NCI-H2107 treated with DMSO at 0.1 percent for 48 hours (cell line): ENCODE data around the gene LMOD1.
"Not testable (repeated sequence)": the region's sequence is repeated elsewhere in the genome, so short reads cannot be mapped to it uniquely, and the experiment has no call there.

Experiments used
- DNase-seq: peaks from one replicate; lab custom pipeline; 2025; ENCODE audit not compliant: unreplicated experiment; lab: John Stamatoyannopoulos, UW

The LMOD1 gene

DNA sequence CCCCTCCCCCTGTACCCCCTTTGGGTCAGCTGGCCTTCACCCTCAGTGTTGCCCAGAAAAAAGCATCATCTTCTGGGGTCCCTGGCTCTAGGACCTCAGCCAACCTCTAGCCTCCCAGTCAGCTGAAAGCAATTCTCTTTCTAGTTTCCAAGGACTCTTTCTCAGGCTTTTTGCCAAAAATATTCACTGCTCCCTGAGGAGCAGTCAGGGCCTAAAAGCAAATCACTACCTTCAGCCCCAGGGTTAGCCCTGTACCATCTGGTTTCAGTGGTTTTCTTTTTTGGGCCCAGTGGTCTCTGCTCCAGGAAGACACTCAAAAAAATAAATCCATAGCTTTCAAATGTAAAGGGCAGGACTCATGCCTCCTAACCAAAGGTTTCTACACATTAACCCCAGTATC, 3.1 kb upstream of the LMOD1 start:
- DNase-seq = no peak

DNA sequence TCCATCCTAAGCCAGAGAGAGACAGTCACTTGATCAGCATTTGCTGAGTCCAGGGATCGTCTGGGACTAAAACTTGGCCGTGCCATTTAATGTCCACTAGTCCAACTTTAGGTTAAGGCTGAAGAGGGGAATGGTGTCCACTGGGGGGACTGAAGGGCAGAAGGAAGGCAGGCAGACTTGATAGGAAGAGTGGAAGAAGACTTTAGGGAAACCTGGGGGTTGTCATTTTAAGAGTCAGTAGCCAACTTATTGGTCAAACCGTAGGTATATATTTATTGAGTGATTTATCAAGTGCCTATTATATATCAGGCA, 1.3 kb upstream of the LMOD1 start:
- DNase-seq = no peak

DNA sequence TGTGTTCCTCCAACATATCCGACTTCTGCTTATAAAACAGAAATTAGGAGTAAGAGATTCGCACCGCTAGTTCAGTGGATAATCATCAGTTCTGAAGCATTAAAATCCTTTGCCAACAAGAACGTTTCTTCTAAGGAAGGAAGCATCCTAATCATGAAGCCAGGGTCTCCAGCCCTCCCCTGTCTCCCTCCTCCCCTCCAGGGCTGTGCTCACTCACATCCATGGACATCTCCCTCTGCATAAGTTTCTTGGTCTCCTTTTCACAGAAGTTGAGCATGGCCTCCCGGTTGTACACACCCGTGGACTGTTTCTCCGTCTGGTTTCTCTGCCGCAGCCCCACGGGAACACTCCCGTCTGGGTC, 505 bp downstream of the LMOD1 start:
- DNase-seq = no peak

DNA sequence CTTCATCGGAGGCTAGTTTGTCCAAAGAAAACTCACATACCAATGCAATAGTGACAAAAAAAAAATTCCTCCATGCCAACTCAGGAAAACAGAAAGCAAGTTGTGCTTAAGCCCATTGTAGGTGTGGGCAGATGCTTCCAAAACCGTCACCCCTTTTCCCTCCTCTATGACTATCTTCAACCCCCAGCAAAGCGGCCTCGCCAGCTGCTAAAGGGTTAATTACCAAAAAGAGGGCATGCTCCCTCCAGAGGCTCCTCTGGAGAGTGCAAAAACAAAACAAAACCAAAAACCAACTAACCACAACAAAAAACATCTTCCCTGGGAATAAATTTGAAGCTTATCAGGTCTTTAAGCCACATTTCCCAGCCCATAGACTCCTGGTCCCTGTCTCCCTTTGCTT, 1.2 kb downstream of the LMOD1 start:
- no peak for DNase-seq

DNA sequence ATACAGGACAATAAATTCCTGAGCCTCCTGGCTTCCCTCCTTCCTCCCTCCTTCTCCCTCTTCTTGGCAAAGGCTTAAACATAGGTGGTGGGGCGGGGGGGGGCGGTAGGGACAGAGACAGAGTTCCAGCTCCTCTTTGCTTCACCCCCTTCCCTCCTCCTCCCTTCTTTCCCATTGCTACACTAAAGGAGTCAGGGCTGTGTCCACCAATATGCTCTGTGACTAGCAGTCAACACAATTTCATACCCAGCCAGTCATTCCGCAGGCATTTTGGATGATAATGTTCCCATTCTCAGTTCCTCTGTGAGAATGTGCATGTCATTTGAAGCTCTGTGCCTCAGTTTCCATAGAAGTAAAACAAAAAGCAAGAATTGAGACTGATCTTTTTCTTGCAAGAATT, 1.7 kb downstream of the LMOD1 start:
- no peak for DNase-seq

DNA sequence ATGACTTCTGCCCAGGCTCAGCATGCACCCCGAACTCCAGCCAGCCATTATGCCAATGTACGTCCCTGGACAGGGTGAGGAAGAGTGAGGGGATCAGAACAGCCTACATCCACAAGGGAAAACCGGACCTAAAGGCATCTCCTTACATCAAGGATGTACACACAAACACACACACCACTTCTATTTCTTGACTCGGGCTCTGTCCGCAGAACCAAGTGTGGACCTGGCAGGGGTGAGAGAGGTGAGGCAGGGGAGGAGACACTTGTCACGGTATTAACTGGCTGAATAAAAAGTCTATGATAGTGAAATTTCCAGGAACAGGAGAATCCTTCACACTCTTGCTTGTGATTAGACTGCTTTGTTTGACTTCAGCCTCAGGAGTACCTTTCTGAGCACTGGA, 2.3 kb downstream of the LMOD1 start:
- DNase-seq = no peak

DNA sequence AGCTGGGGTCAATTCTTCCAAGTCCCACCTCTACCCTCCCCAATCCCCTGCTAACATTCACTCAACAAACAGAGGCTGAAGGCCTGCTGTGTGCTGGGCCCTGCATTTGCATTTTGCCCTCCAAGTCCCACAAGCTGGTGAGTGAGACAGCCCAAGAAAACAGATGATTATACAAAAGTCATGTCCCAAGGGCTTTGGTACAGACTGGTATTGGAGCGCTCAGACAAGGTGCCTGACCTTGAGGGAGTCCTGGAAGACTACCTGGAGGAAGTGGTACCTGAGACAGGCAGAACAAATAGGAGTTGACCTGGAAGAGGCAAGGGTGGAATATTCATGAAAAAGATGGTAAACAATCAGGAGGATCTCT, 4.2 kb downstream of the LMOD1 start:
- DNase-seq = no peak

DNA sequence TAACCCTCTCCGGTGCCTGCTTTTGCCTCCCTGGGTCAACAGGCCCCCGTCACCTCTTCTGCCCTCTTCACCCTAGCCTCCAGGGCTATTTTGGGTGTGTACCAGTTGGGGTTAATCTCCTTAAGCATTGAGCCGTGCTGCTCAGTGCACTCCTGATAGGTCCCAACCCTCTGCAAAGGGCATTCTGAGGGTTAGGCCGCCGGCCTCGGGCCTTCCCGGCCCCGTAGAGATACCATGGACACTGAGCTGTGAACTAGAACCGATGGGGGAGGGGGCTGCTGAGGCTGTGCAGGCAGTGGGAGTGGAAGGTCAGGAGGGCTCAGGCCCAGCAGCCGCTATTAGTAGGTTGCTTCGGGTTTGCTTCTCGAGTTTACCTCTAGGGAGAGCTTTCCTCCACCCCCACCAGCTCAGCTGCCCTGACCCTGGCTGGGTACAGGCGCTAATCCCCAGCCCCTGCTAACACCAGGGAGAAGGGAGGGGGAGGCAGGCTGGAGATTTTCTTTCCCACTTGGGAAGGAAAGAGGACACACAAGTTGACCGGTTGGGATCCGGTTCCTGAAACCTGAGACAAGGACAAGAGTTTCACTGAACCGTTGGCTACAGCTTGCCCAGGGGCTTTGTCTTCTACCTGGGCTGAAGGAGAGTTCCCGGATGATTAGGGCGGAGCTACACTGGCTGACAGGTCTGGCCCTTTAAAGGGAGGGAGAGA, 4.8 kb downstream of the LMOD1 start:
- peak; percentile 87 for DNase-seq

DNA sequence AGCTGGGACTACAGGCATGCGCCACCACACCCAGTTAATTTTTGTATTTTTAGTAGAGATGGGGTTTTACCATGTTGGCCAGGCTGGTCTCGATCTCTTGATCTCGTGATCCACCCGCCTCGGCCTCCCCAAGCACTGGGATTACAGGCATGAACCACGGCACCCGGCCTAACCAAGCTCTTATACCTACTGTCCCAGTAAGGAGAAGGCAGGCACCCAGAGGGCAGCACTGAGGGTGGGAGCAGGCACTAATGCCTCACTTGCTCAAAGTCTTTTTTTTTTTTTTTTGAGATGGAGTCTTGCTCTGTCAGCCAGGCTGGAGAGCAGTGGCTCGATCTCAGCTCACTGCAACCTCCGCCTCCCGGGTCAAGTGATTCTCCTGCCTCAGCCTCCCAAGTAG, 6.0 kb downstream of the LMOD1 start:
- not testable (repeated sequence) for DNase-seq

DNA sequence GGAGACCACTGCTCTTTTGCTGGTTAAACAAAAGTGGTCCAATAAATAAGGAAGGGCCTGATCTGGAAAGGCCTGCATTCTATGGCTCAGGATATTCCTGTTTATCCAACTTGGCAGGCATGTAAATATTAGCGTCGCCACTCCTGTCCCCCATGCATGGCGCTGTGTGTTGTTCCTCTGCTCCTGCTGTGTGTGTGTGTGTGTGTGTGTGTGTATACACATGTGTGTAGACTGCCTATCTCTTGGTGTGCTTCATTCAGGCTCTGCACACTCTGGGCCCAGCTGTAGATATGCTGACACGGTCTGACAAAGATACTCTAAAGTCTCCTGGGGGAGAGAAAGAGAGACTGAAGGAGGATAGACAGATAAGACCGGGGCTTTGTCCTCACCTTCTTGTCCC, 6.8 kb downstream of the LMOD1 start:
- DNase-seq = no peak

DNA sequence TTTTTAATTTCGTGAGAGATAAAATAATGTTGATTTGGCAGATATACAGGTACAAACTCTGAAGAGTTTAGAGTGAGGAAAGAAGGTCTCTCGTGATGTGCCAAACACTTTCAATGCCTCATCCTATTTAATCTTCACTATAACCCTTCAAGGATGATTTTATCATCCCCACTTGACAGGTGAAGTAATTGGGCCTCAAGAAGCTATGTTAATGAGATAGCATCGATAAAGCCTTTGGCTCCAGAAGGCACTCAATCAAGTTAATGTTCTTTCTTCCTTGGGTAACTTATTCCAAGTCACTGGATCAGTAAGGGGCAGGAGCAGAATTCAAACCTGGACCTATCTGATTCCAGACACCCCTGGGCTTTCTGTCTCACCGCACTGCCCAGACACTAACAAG, 7.2 kb downstream of the LMOD1 start:
- no peak for DNase-seq

DNA sequence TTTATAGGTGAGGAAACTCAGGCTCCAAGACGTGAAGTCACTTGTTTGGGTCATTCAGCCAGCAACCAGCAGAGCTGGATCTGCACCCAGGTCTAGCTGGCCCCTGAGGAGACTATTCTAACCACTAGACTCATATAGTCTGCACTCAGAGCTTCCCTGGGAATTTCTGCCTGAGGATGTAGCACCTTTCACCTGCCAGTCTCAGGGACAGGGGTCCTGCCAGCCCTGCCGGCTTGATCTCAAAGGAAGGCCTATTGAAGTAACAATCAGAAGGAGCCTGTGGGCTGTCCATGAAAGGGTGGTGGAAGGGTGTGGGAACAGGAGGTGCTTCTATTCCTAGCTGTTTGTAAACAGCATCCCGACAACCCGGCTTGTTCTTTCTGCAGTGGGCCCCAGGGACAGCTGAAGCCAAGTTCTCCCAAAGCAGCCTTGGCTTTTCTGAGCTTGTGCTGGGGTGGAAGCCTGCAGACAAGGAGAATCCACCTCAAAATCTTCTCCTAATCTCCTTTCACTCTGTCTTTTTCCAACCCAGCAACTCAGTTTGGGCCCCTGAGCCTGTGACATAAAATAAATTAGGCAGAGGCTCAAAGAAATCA, 7.8 kb downstream of the LMOD1 start:
- DNase-seq = no peak

DNA sequence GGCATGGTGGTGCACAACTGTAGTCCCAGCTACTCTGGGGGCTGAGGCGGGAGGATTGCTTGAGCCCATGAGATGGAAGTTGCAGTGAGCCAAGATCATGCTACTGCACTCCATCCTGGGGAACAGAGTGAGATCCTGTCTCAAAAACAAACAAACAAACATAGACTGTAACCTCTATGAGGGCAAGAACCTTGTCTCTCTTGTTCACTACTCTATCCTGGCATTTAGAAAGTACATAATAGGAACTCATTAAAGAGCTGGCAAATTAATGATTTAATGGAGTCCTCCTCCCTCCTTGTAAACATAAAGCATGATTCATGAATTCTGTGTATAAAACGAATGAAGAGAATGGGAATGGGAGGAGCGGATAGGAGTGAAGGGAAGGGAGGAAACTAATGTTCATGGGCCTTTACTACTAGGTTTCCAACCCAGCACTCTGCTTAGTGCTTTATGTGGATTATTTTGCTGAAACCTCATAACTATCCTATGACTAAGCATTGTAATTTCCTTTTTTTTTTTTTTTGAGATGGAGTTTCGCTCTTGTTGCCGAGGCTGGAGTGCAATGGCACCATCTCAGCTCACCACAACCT, 8.6 kb downstream of the LMOD1 start:
- DNase-seq = no peak

DNA sequence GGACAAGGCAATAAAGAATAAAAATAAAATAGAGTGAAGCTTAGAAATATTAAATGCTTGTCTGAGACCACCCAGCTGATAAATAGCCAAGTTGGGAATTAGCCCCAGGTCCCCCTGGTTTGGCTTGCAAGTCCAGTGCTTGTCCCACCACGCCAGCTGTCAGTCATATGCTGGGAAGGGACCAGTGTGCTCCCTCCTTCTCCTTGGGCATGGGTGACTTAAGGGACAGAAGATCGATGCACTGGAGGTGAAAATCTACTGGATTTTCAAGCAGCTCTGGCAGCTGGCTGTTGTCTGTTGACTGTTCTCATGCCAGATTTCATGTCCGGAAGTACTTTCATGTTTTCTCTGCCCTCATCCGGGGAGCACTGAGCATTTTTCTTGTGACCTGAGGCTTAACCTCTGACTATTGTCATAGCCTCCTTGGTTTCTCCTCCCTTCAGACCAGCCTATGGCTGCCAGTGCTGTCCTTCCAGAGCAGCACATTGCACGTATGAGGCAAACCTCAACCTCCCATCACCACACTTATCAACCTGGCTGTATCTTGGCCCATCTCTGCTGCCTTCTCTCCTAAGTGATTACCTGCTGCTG, 12.4 kb downstream of the LMOD1 start:
- no peak for DNase-seq

DNA sequence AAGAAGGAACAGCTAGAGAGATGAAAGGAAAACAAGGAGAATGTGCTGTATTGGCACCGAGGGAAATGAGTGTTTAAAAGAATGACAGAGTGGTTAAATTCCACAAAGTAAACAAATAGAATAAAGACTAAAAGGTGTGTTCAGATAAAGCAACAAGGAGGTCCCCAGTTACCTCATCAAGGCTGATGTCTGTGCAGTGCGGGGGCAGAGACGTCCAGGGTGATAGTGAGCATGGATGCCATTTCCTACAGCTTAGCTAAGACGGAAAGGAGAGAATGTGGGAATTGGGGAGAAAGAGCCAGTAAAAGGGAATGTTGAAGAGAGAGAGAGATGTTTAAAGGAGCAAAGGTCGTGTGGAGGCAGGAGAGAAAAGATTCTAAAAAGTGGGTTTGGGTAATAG, 15.5 kb downstream of the LMOD1 start:
- no peak for DNase-seq

DNA sequence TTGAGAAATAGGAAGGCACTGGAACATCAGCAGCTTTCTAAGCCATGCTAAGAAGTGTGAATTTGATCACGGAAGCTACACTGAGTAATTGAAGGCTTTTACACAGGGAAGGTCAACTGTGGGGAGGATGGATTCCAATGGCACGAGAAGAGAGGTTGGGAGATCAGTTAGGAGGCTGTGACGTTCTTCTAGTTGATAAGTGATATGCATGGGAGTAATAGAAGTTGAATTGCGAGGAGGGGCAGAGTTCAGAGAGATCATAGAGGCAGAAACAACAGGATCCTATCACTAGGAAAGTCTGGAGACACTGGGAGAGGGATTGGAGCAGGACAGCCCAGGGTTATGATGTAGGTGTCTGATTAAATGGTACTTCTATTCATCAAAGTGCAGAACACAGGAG, 16.2 kb downstream of the LMOD1 start:
- DNase-seq = no peak

DNA sequence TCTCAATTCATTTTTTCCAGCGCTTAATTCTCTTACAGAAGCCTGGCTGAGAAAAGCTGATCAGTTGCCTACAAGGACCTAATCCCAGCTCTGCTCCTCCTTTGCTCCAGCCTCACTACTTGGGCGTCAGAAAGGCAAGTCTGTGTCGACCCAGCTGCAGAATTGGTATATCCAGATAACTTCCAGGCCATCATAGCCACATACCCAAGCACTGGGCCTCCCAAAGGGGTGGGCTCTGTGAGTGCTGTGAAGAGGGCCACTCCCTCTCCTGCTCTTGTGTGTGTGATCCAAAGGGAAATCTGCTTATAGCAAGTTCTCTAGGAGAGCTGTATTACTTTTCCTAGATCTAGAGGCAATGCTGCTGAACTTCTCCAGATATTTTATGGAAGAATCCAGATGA, 18.1 kb downstream of the LMOD1 start:
- DNase-seq = no peak

DNA sequence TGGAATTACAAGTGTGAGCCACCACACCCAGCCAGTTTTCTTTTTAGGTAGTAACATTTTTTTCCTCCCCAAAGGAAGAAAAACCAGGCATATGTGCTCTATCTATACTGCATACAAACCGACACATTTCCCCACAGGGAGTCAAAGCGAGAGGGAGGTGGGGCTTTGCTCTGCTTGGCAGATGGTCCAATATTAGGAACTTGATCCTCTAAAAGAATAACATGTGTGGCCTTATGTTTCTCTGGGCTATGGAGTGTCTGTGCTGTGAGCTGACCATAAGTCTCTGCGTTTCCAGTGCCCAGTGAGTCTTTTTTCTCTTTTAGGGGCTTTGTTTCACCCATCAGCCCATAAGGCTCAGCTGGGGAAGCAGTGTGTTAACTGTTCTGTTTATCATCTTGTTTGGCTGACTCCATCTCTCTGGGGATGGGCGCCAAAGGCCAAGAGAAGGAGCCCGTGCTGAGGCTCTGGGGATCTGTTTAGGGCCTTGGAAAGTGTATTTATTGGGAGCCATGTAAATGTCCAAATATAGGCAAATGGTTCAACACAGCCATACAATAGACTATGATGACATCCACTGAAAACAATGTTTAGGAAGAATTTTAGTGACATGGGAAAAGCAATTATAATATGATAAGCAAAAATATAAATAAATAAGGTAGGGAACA, 20.2 kb downstream of the LMOD1 start:
- no peak for DNase-seq

DNA sequence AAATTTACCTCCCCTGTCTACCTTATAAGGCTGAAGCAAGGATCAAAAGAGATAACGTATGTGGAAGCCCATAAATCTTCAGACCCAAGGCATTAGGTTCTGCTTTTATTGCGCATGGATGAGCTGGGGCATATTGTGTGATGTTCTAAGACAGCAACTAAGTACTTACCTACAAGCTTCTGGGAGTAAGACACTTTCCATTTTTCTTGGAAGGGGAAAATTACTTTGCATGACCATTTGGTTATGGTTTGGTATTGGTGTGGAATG, 21.1 kb downstream of the LMOD1 start:
- no peak for DNase-seq

DNA sequence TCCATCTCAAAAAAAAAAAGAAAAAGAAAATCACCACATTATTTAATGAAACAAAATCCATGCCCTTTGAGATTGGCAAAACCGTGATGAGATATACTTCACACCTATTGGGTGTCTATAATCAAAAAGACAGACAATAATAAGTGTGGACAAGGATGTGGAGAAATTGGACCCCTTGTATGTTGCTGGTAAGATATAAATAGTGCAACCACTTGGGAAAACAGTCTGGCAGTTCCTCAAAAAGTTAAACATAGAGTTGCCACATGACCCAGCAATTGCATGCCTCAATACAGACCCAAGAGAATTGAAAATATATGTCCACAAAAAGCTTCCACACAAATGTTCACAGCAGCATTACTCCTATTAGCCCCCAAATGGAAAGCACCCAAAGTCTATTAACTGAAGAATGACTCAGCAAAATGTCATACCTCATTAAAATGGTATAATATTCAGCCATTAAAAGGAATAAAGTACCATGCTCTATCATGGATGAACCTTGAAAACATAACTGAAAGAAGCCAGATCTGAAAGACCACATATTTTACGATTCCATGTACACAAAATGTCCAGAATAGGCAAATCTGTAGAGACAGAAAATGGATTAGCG, 24.3 kb downstream of the LMOD1 start:
- no peak for DNase-seq

DNA sequence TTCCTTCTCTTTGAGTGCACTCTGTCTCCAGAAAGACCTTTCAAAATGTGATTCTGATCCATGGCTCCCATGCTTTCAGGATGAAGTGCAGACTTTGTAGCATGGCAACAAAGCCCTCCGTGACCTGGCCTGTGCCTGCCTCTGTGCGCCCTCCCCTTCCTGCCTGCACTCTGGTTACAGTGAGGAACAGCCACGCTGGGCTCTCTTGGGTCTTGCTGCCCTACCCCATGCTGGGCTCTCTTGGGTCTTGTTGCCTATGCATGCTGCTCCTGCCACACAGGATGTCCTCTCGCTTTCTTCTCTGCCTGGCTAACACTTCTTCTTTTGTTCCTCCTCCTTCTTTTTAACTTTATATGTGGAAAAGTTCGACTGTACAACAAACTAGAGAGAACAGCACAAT, 28.0 kb downstream of the LMOD1 start:
- DNase-seq = no peak

DNA sequence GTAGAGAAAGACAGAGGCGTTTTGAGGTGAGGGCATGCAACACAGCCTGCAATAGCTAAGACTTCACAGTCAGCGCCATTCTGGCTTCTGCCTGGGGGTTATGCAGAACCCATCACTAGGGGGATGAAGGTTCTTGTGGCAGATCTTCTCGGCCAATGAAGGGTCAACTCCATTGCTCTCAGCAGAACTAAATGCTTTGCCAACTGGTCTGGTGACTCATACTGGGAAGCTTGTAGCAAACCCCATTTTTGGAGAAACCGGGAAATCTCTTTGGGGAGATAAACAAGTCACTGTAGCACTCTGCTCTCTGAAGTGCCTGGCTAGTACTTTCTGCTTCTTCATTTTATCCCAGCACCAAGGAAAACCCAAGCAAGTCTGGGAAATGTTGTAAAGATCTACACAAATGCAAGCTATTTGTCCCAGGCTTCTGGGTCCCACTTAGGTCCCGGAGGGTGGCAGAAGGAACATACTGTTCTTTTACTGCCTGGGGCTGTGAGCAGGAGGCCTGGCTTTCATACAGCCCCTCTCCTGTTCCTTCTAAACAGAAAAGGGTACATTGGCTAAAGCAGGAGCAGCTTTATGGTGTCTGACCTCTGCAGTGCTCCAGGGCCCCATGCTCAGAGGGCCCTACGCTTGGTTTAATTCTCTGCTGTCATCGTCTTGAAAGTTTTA, 28.9 kb downstream of the LMOD1 start:
- no peak for DNase-seq
